HG03066 (cell line): ENCODE results near the gene ATF7IP2.
A peak's percentile ranks its signal among the peaks of the same experiment; 100 is the strongest.

Experiments used
- ATAC-seq: cut with Tn5 transposase; IDR thresholded peaks from one replicate; pipeline ENCODE4 v1.9.1; 2021; ENCODE audit warnings: low read depth; ENCODE audit not compliant: unreplicated experiment

The ATF7IP2 gene

GRCh38 chr16:10509534-10510025, 123.7 kb downstream of the ATF7IP2 start:
- ATAC-seq, result peak; percentile 82

GRCh38 chr16:10510279-10510678, 124.4 kb downstream of the ATF7IP2 start:
- ATAC-seq, result no peak

DNA sequence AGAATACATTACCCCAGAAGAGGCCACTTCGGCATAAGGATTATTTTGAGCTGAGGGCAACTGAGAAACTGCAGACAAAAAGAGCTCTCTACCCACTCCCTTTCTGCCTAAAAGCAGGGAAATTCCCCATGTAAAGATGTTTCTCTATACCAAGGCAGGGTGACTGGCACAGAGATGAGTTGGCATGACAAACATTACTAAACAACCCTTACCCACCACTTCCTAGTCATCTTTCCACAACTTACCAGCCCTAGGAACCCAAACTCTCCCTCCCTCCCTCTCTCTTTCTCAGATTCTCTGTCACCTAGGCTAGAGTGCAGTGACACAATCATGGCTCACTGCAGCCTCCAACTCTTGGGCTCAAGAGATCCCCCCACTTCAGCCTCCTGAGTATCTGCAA, 126.0 kb downstream of the ATF7IP2 start:
- no peak for ATAC-seq

- ATAC-seq, result no peak
Observed at GRCh38 chr16:10514369-10515055, 128.7 kb downstream of the ATF7IP2 start.

GRCh38 chr16:10517868-10518267, 132.0 kb downstream of the ATF7IP2 start:
- no peak for ATAC-seq

DNA sequence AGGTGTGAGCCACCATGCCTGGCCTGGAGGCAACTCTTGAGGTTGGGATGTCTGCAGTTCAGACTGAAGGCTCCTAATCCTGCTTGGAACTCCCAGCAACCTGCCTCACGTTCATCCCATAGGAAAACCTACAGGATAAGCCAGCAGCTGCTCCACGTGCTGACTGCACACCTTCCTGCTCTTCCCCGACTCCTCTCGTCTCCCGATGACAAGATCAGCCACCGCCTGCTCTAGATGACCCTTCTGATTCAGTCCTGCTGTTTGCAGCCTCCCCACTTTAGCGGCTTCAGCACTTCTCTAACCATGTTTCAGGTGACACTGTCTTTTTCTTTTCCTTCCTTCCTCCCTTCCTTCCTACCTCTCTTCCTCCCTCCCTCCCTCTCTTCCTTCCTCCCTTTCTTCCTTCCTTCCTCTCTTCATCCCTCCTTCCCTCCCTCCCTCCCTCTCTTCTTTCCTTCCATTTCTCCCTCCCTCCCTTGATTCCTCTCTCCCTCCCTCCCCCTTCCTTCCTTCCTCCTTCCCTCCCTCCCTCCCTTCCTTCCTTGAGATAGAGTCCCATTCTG, 132.7 kb downstream of the ATF7IP2 start:
- no peak for ATAC-seq

GRCh38 chr16:10519297-10519696, 133.4 kb downstream of the ATF7IP2 start:
- no peak for ATAC-seq

DNA sequence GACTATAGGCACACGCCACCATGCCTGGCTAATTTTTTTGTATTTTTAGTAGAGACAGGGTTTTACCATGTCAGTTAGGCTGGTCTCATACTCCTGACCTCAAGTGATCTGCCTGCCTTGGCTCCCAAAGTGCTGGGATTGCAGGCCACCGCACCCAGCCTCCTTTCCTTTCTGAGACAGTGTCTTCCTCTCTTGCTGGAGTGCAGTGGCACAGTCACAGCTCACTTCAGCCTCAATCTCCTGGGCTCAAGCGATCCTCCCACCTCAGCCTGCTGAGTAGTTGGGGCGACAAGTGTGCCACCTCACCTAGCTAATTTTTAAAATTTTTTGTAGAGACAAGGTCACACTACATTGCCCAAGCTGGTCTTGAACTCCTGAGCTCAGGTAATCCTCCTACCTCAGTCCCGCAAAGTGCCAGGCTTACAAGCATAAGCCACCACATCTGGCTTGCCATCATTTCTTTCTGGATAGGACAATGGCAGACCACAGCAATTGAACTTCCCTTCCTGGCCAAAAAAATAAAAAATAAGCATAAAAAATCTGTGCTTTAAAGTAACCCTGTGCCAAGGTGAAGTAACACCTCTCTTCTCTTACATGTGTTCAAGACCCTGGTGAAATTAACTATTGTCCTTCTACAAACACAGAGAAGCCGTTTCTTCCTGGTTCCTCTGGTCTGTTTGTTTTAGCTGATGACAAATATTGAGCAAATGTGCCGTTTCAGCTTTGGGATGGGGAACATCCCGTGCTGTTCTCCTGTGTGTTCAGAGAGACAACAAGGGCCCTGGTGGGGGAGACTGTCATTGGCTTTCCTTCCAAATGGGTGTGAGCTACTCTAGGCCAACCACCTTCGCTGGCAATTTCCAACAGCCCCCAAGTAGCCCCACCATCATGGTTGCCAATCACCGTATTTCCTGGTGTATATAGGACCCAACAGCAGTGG, 134.3 kb downstream of the ATF7IP2 start:
- no peak for ATAC-seq

GRCh38 chr16:10520869-10521578, 135.2 kb downstream of the ATF7IP2 start:
- ATAC-seq, result no peak

GRCh38 chr16:10521681-10522274, 135.9 kb downstream of the ATF7IP2 start:
- no peak for ATAC-seq

DNA sequence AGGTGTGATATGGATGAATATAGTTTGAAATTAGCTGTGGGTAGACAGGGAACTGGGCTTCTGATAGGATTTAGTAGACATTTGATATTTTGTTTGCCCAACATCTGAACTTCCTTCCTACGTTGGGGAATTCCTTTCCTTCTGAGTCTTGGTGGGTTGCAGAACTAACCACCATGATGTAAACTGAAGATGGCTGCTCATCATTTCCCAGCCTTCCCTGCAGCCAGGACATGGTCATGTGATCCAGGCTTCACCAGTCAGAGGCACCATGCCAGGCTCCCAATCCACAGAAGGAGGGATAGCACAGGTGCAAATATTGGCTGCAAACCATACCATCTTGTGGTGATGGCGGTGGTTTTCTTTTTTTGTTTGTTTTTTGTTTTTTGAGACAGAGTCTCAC, 137.1 kb downstream of the ATF7IP2 start:
- ATAC-seq, result no peak

GRCh38 chr16:10525214-10525825, 139.5 kb downstream of the ATF7IP2 start:
- ATAC-seq, result no peak

DNA sequence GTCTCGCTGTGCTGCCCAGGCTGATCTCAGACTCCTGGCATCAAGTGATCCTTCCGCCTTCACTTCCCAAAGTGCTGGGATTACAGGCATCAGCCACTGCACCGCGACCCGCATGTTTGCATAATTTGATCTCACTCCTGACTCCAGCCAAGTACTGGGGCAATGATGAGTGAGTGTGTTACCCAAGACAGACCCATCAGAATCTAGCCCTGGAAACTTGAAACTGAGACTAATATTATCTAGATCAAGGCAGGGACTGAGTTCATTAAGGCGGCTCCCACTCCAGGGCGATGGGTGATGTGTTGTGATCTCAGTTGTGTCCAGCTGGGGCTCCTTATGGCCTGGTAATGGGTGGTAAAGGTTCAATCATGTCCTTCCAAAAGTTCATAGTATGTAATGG, 141.1 kb downstream of the ATF7IP2 start:
- ATAC-seq, result no peak

DNA sequence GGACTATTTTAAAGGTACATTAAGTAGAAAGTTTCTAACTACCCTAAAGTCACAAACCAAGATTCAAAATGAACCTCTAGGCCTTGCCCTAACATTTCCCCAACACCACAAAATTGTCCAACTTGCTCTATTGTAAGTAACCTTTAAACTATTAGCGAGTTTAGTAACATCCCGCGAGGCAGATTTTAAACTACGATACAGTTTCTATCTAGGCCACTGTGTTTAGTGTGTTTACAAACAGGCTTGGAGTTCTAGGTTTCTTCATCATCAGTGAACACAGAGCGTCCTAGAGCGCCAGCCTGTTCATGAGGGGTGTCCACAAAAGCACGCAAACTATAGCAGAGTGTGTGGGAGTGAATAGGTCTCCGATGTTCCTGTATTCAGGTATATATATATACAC, 142.8 kb downstream of the ATF7IP2 start:
- ATAC-seq, result no peak

- no peak for ATAC-seq
Observed at GRCh38 chr16:10529895-10530669, 144.2 kb downstream of the ATF7IP2 start.

DNA sequence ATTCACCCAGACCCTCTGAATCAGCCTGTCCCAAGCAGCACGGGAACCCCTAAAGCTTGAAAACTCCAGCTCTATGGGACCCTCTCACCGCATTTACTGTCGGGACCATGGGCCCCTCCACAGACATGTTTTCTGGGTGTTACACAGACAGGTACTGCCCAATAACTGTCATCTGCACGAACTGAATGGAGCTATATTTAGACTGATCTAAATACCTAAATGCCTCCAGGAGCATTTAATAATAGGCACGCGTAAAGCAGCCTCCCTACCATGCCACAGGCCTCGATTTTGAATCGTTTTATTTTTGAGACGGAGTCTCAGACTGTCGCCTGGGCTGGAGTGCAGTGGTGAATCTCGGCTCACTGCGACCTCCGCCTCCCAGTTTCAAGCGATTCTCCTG, 144.8 kb downstream of the ATF7IP2 start:
- ATAC-seq, result no peak

- no peak for ATAC-seq
Observed at GRCh38 chr16:10531582-10531981, 145.7 kb downstream of the ATF7IP2 start.
